Measurements from ENCODE around the gene CSAG2.

The CSAG2 gene

DNA sequence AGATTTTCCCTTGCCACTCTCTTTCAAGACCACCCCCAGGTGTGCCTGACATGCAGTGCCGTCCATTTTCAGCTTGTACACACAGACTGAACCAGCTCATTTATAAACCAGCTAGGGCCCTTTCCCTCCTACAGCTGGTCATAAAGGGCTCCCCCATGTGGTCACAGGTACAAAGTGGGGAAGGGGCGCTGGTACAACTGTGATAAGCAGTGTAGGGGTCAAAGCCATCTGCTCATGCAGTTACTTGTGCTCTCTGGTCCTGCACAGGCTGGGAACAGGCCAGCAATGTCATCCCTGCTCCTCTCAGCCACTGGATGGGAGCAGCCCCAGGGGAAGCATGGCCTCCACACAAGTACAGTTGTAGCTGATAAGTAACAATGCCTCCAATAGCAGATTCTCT is 50.8 kb downstream of the CSAG2 start:
- no peak for DNase-seq

All from NK-92 treated with Interleukin-12 subunit alpha and Interleukin-12 subunit beta, amount 100 ng/mL, for 24 hours (cell line).